HepG2 (cell line): ENCODE results near the gene ACTN2. TPM values are rescaled to one million over a fixed set of nuclear protein-coding genes. Genes with fewer than 3 reads are reported as not detected.

Experiments
- ATAC-seq: fragments of 200-7000 bp; cut with Tn5 transposase; 3 replicates; pipeline ENCODE4 v1.9.1; 2020; ENCODE audit warnings: mild to moderate bottlenecking, moderate library complexity
- BruUV-seq: library from RNA; stranded (reverse); fragments of 400-500 nt; replicated peaks from 2 replicates; lab custom pipeline; 2021; lab: Mats Ljungman, UMichigan
- CTCF ChIA-PET: fragments of 300-600 bp; formaldehyde crosslinking; extraction: SDS; loops from one replicate; lab custom pipeline; 2021; ENCODE audit warnings: low total read pairs, inconsistent platforms, low intra/inter-chr PET ratio; lab: Yijun Ruan, JAX
- POLR2A ChIA-PET: fragments of 350-600 bp; sonication (Branson Sonifier 250); formaldehyde crosslinking; loops from one replicate; lab custom pipeline; 2020; ENCODE audit warnings: antibody characterized with exemption, inconsistent platforms; lab: Yijun Ruan, JAX
- DNase-seq: peaks from one replicate; pipeline ENCODE4 v3.0.0-alpha.2; 2015; ENCODE audit warnings: low spot score
- FAIRE-seq: peaks from 3 replicates; lab custom pipeline; 2011; peaks lifted over from hg19 to GRCh38; lab: Jason Lieb, UNC
- H2AFZ ChIP-seq: one replicate; pipeline ENCODE4 v1.6.1; 2011; ENCODE audit warnings: low read length, inconsistent platforms
- H3K27ac ChIP-seq: fragments of 300-600 bp; 3 replicates; pipeline ENCODE4 v1.8.0; 2011; ENCODE audit warnings: mixed run types, mild to moderate bottlenecking, mixed read lengths, low read length, inconsistent platforms; ENCODE audit not compliant: insufficient read depth; ENCODE audit errors: extremely low read length
- H3K27me3 ChIP-seq, 2 experiments: fragments of 200-600 bp in 1 of 2; 2 replicates in 1 of 2; 3 replicates in 1 of 2; pipeline versions ENCODE4 v1.6.0 to v1.8.0; 2011; ENCODE audit warnings: low read length in 2 of 2, mild to moderate bottlenecking in 2 of 2, moderate library complexity in 2 of 2, inconsistent platforms in 1 of 2; ENCODE audit not compliant: insufficient read depth in 2 of 2, control insufficient read depth in 1 of 2
- H3K36me3 ChIP-seq, 2 experiments: fragments of 200-600 bp in 1 of 2; replicated peaks in 1 of 2; 2 replicates in 1 of 2; 3 replicates in 1 of 2; pipeline versions ENCODE4 v1.5.1 to v1.8.0; 2011; ENCODE audit warnings: low read length in 2 of 2, inconsistent platforms in 1 of 2; ENCODE audit not compliant: insufficient read depth in 2 of 2, control insufficient read depth in 1 of 2
- H3K4me1 ChIP-seq: 2 replicates; pipeline ENCODE4 v1.5.1; 2012; ENCODE audit warnings: low read length, inconsistent platforms; ENCODE audit not compliant: insufficient read depth
- H3K4me2 ChIP-seq: 2 replicates; pipeline ENCODE4 v1.6.0; 2011; ENCODE audit warnings: low read depth, low read length, inconsistent platforms
- H3K4me3 ChIP-seq, 3 experiments: fragments of 200-600 bp in 1 of 3; sonication (generic), shearing (Covaris generic) in 1 of 3; replicated peaks in 1 of 3; 2 replicates each; pipeline ENCODE4 v1.5.1; 2011 to 2016; ENCODE audit warnings: low read length in 3 of 3, inconsistent platforms in 2 of 3, low read depth in 2 of 3, mild to moderate bottlenecking in 2 of 3, control low read depth in 1 of 3, mixed read lengths in 1 of 3; ENCODE audit not compliant: insufficient read depth in 1 of 3
- H3K79me2 ChIP-seq: one replicate; pipeline ENCODE4 v1.6.1; 2011; ENCODE audit warnings: low read length, inconsistent platforms; ENCODE audit not compliant: insufficient read depth
- H3K9ac ChIP-seq: 2 replicates; pipeline ENCODE4 v1.6.0; 2011; ENCODE audit warnings: mild to moderate bottlenecking, low read depth, low read length, inconsistent platforms; ENCODE audit not compliant: insufficient read depth
- H3K9me3 ChIP-seq: 2 replicates; pipeline ENCODE4 v1.5.1; 2012; ENCODE audit warnings: mild to moderate bottlenecking, low read length
- H4K20me1 ChIP-seq: 2 replicates; pipeline ENCODE4 v1.6.0; 2011; ENCODE audit warnings: inconsistent platforms, mild to moderate bottlenecking, low read length, moderate library complexity; ENCODE audit not compliant: insufficient read depth
- CHD4 ChIP-seq: fragments of 200-600 bp; sonication (generic); IDR thresholded peaks from 2 replicates; pipeline ENCODE4 v1.7.0; 2017; ENCODE audit warnings: mild to moderate bottlenecking, low read length, borderline replicate concordance
- SIX4 ChIP-seq: sonication (generic); formaldehyde crosslinking; IDR thresholded peaks from 2 replicates; pipeline ENCODE4 v1.4.0; 2020; ENCODE audit warnings: missing genetic modification reagents
- SSRP1 ChIP-seq: IDR thresholded peaks from 2 replicates; pipeline ENCODE4 v1.6.1; 2016; ENCODE audit warnings: control low read depth
- ZEB1 ChIP-seq: IDR thresholded peaks from 2 replicates; pipeline ENCODE4 v1.6.1; 2012; ENCODE audit warnings: mild to moderate bottlenecking, low read depth, inconsistent platforms; ENCODE audit not compliant: insufficient replicate concordance
- ZNF264 ChIP-seq: sonication (generic); formaldehyde crosslinking; IDR thresholded peaks from 2 replicates; pipeline ENCODE4 v1.4.0; 2020; ENCODE audit warnings: missing genetic modification reagents
- WGBS: methylation state at CpG from one replicate; pipeline ENCODE4 v1.1.6; 2017; ENCODE audit warnings: low lambda C conversion rate; 5-methylcytosine and 5-hydroxymethylcytosine counted together
- in situ Hi-C: cut with HindIII; loops from 2 replicates; pipeline ENCODE4 v1.10.0; 2017; ENCODE audit warnings: low pct_unique_long_range_greater_than_20kb; ENCODE audit not compliant: extremely low pct_ligation_motif_present
- intact Hi-C: fragments of 100-400 bp; cut with micrococcal nuclease; formaldehyde crosslinking; loops from one replicate; pipeline ENCODE4 v1.10.0; 2022; ENCODE audit not compliant: unreplicated experiment
- polyA plus RNA-seq, 8 experiments: library from polyadenylated mRNA; depleted of rRNA in 3 of 8; stranded (reverse) in 7 of 8; unstranded in 1 of 8; fragments of >200 nt; fragmentation: Illumina TruSeq in 4 of 8; extraction: Trizol in 4 of 8; gene quantifications; 2 replicates each; pipeline versions ENCODE4 v1.2.1 to v1.2.3, GENCODE V29; 2011 to 2016; ENCODE audit warnings: low read depth in 4 of 8, missing spikeins in 1 of 8, mixed read lengths in 1 of 8; ENCODE audit not compliant: insufficient read depth in 1 of 8
- total RNA-seq, 5 experiments: library from RNA; depleted of rRNA; stranded (reverse); fragments of >200 nt; fragmentation: Illumina TruSeq; extraction: Trizol; gene quantifications; 2 replicates each; pipeline ENCODE4 v1.2.3, GENCODE V29; 2016; ENCODE audit warnings: low read depth in 1 of 5
- TF ChIP-seq, protein P1 (sequence below), 2 experiments: sonication (generic) in 1 of 2; formaldehyde crosslinking in 1 of 2; IDR thresholded peaks; 2 replicates each; pipeline versions ENCODE4 v1.4.0 to v1.6.1; 2016 to 2020; ENCODE audit warnings: borderline replicate concordance in 1 of 2, low read depth in 1 of 2, mild to moderate bottlenecking in 1 of 2, missing genetic modification reagents in 1 of 2
- TF ChIP-seq, protein P2 (sequence below): IDR thresholded peaks from 2 replicates; pipeline ENCODE4 v1.6.1; 2016; ENCODE audit warnings: missing genetic modification reagents, missing compliant biosample characterization
- TF ChIP-seq, protein P3 (sequence below): sonication (generic); formaldehyde crosslinking; IDR thresholded peaks from 2 replicates; pipeline ENCODE4 v1.4.0; 2020; ENCODE audit warnings: low read depth, mild to moderate bottlenecking, missing genetic modification reagents

Gene ACTN2
- total and polyA plus RNA-seq, 2 of the 13 experiments (the other 11 are each of a cell fraction or from before 2014, with no cell fraction given) = 0.04 to 0.13 TPM

DNA sequence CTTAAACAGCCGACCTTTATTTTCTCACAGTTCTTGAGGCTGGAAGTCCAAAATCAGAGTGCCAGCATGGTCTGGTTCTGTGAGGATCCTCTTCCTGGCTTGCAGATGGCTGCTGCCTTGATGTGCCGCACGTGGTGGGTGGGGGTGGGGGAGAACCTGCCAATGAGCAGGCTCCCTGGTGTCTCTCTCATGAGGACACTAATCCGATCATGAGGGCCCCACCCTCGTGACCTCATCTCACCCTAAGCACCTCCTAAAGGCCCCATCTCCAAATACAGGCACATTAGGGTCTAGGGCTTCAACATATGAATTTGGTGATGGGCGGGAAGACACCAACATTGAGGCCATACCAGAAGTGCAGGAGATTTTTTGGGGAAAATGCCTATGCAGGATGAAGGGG lies 37.8 kb downstream of the ACTN2 start:
- H3K9ac ChIP-seq = no peak overlapping the region
- no peak overlapping the region for H3K4me2 ChIP-seq
- no peak for FAIRE-seq
- ChIA-PET CTCF (no interaction called here), POLR2A (no interaction called here)
- no TSS peak for BruUV-seq
- DNase-seq = no peak
- peaks cover 7% of the 10 kb centered on the region for H3K4me1 ChIP-seq
- no peaks in the 10 kb centered on the region for H3K9me3 ChIP-seq
- H2AFZ ChIP-seq = no peak overlapping the region
- no peak overlapping the region for H3K4me3 ChIP-seq
- H3K27me3 ChIP-seq = peaks cover 0 to 15% of the 10 kb centered on the region in 2 experiments; a peak in 1 of 5 replicates
- TF ChIP-seq, protein P1, sequence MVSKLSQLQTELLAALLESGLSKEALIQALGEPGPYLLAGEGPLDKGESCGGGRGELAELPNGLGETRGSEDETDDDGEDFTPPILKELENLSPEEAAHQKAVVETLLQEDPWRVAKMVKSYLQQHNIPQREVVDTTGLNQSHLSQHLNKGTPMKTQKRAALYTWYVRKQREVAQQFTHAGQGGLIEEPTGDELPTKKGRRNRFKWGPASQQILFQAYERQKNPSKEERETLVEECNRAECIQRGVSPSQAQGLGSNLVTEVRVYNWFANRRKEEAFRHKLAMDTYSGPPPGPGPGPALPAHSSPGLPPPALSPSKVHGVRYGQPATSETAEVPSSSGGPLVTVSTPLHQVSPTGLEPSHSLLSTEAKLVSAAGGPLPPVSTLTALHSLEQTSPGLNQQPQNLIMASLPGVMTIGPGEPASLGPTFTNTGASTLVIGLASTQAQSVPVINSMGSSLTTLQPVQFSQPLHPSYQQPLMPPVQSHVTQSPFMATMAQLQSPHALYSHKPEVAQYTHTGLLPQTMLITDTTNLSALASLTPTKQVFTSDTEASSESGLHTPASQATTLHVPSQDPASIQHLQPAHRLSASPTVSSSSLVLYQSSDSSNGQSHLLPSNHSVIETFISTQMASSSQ (IDR thresholded peaks at IDR 0.05; ENCODE audit: low read depth) = no peak
- TF ChIP-seq, protein P1 (CRISPR knock-in tag; IDR thresholded peaks at IDR 0.05; ENCODE audit: borderline replicate concordance) = no peak
- no peak for TF ChIP-seq CHD4
- 0 out of 2 replicates have a peak, but pooled peaks have one; percentile 45 for TF ChIP-seq ZNF264 (CRISPR knock-in tag)
- 23% methylated on average over 6 of the region's 6 CpGs for WGBS
- intact Hi-C loops = no loop called here
- H3K27ac ChIP-seq = no peak overlapping the region
- H4K20me1 ChIP-seq = no peaks in the 10 kb centered on the region
- ATAC-seq = no peak
- no peaks in the 10 kb centered on the region for H3K36me3 ChIP-seq
- H3K79me2 ChIP-seq = no peaks in the 10 kb centered on the region
- in situ Hi-C loops = no loop called here

DNA sequence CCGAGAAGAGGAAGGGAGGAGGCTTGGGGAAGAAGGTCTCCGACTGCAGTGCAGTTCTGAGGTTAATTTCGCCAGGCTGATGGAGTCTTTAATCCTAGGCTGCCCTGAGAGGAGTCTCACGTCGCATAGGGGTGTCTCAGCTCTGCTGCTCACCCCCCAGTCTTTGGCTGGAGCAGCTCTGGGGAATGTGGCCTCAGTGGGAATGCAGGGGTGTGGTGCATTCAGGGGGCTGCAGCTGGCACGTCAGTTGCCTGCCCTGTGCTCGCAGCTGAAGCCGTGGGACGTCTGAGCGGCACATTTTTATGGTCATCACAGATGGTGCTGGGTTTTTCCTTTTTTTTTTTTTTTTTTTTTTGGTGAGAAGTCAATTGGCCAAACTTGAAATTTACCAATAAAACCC lies 38.2 kb downstream of the ACTN2 start:
- intact Hi-C loops = no loop called here
- H3K4me2 ChIP-seq = no peak overlapping the region
- CTCF ChIA-PET = no interaction called here
- H3K36me3 ChIP-seq = no peaks in the 10 kb centered on the region
- DNase-seq (no peak), ATAC-seq (no peak), FAIRE-seq (no peak)
- in situ Hi-C loops = no loop called here
- H3K27ac ChIP-seq = no peak overlapping the region
- no peak overlapping the region for H3K4me3 ChIP-seq
- no peak overlapping the region for H2AFZ ChIP-seq
- H4K20me1 ChIP-seq = no peaks in the 10 kb centered on the region
- BruUV-seq = no TSS peak
- 39% methylated on average over 6 of the region's 10 CpGs for WGBS
- H3K27me3 ChIP-seq = peaks cover 0 to 15% of the 10 kb centered on the region in 2 experiments; a peak in 1 of 5 replicates
- H3K9me3 ChIP-seq = no peaks in the 10 kb centered on the region
- H3K79me2 ChIP-seq = no peaks in the 10 kb centered on the region
- POLR2A ChIA-PET = no interaction called here
- H3K4me1 ChIP-seq = peaks cover 7% of the 10 kb centered on the region
- H3K9ac ChIP-seq = no peak overlapping the region
- TF ChIP-seq SIX4 (CRISPR knock-in tag) (no peak), ZEB1 (no peak), SSRP1 (no peak)
- TF ChIP-seq, protein P2, sequence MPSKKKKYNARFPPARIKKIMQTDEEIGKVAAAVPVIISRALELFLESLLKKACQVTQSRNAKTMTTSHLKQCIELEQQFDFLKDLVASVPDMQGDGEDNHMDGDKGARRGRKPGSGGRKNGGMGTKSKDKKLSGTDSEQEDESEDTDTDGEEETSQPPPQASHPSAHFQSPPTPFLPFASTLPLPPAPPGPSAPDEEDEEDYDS (CRISPR knock-in tag) = no peak
- TF ChIP-seq, protein P3, sequence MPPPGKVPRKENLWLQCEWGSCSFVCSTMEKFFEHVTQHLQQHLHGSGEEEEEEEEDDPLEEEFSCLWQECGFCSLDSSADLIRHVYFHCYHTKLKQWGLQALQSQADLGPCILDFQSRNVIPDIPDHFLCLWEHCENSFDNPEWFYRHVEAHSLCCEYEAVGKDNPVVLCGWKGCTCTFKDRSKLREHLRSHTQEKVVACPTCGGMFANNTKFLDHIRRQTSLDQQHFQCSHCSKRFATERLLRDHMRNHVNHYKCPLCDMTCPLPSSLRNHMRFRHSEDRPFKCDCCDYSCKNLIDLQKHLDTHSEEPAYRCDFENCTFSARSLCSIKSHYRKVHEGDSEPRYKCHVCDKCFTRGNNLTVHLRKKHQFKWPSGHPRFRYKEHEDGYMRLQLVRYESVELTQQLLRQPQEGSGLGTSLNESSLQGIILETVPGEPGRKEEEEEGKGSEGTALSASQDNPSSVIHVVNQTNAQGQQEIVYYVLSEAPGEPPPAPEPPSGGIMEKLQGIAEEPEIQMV (CRISPR knock-in tag) = no peak
